Vagina (tissue), 2 donors: ENCODE results near the gene ITGB3BP. TPM values are rescaled to one million over a fixed set of nuclear protein-coding genes. Genes with fewer than 3 reads are reported as not detected.
"Not testable (repeated sequence)": the region's sequence is repeated elsewhere in the genome, so short reads cannot be mapped to it uniquely, and the experiment has no call there.

Experiments
- DNase-seq, 2 donors: peaks; one replicate each; pipeline ENCODE4 v3.0.0-alpha.2; 2017; ENCODE audit errors: extremely low spot score in 2 of 2
- H3K27ac ChIP-seq: fragments of 200-600 bp; sonication (generic); one replicate; pipeline ENCODE4 v1.5.1; 2019
- H3K27me3 ChIP-seq: fragments of 200-600 bp; sonication (generic); one replicate; pipeline ENCODE4 v1.5.1; 2019
- H3K36me3 ChIP-seq, 2 donors: fragments of 200-600 bp; sonication (generic); one replicate each; pipeline ENCODE4 v1.5.1; 2017 to 2019
- H3K4me1 ChIP-seq: fragments of 200-600 bp; sonication (generic); one replicate; pipeline ENCODE4 v1.5.1; 2019
- H3K4me3 ChIP-seq, 2 donors: fragments of 200-600 bp; sonication (generic); 1 replicate in 1 of 2; 2 replicates in 1 of 2; pipeline ENCODE4 v1.5.1; 2016 to 2019
- H3K9me3 ChIP-seq: fragments of 200-600 bp; sonication (generic); one replicate; pipeline ENCODE4 v1.5.1; 2019
- POLR2A ChIP-seq, 2 donors: fragments of 450-650 bp; IDR thresholded peaks; one replicate each; pipeline ENCODE4 v1.6.1; 2017; ENCODE audit warnings: antibody characterized with exemption in 2 of 2, mild to moderate bottlenecking in 2 of 2, moderate library complexity in 2 of 2
- POLR2AphosphoS5 ChIP-seq, 2 donors: sonication (generic); formaldehyde crosslinking; IDR thresholded peaks; one replicate each; pipeline ENCODE4 v1.9.0; 2017; ENCODE audit warnings: antibody characterized with exemption in 2 of 2, mild to moderate bottlenecking in 2 of 2, low read depth in 1 of 2; ENCODE audit not compliant: insufficient read depth in 1 of 2
- intact Hi-C: fragments of 100-400 bp; cut with DNase I; formaldehyde crosslinking; loops from one replicate; pipeline ENCODE4 v1.15.1; 2023
- total RNA-seq: library from RNA; depleted of rRNA; stranded (reverse); fragments of >200 nt; gene quantifications from one replicate; pipeline ENCODE4 v1.2.3, GENCODE V29; 2016
- TF ChIP-seq, protein P1 (sequence below), 3 experiments: fragments of 450-650 bp in 2 of 3; fragments of 200-600 bp in 1 of 3; sonication (generic) in 1 of 3; IDR thresholded peaks; one replicate each; pipeline ENCODE4 v1.5.1; 2017 to 2019; ENCODE audit warnings: antibody characterized with exemption in 3 of 3, mild to moderate bottlenecking in 2 of 3, moderate library complexity in 2 of 3

Gene ITGB3BP, protein sequence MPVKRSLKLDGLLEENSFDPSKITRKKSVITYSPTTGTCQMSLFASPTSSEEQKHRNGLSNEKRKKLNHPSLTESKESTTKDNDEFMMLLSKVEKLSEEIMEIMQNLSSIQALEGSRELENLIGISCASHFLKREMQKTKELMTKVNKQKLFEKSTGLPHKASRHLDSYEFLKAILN
- total RNA-seq: 11.8 TPM

DNA sequence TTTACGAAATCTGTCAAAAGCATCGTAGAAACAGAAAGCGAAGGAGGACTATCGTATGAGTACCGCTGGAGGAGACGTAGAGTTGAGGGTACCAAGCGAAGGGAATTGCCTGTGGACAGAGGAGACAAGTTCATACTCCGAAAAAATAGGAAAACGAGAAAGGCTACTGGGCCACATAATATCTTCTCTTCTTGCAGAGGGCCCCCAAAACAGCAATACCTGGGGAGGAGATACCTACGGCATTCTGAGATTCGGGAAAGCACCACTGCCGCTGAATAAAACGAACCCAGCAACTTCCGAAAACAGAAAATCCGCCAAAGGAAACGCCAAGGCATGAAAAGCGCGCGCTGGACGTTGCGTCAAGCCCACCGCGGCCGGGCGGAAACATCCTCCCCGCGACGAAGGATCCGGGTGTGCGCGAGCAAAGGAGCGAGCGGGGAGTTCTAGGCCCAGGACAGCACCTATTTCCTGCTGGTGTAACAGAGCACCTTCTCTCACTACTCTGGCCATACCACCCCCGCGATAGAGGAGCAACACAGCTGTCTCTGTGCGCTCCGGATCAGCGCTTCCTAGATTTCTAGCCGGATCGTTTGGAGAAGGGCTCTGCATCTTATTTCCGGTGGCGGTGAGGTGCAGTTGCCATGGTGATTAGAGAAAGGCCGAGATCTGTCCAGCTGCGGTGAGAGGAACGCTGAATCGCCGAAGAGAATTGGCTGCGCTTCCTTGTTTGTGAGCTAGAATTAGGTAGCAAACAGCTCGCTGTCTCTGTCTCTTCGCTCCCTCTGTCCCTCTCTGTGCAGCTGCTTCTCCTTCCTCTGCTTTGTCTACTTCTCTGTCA, at the start of gene ITGB3BP, which contains the start of gene EFCAB7:
Gene ITGB3BP (minus strand): TSS at position 335 of the 838 bp plus-strand sequence. CDS start 92 bp downstream, at position 243.
Gene EFCAB7 (plus strand): TSS at position 635 of the 838 bp plus-strand sequence. CDS start 2,048 bp downstream, outside the sequence.
- H3K36me3 ChIP-seq: no peaks in the 10 kb centered on the region
- peak in 1 of 2 donors; percentile 92 for DNase-seq
- H3K4me1 ChIP-seq: peaks cover 18% of the 10 kb centered on the region
- H3K27ac ChIP-seq: peak within 1 kb of the TSS; percentile 97
- H3K9me3 ChIP-seq: no peaks in the 10 kb centered on the region
- no peaks in the 10 kb centered on the region for H3K27me3 ChIP-seq
- intact Hi-C loops: no loop called here
- TF ChIP-seq POLR2AphosphoS5 (IDR thresholded peaks at IDR 0.05; ENCODE audit: insufficient read depth in 1 of 2, low read depth in 1 of 2): peak; percentile 89
- no peak for TF ChIP-seq POLR2A (IDR thresholded peaks at IDR 0.05)
- TF ChIP-seq, protein P1, sequence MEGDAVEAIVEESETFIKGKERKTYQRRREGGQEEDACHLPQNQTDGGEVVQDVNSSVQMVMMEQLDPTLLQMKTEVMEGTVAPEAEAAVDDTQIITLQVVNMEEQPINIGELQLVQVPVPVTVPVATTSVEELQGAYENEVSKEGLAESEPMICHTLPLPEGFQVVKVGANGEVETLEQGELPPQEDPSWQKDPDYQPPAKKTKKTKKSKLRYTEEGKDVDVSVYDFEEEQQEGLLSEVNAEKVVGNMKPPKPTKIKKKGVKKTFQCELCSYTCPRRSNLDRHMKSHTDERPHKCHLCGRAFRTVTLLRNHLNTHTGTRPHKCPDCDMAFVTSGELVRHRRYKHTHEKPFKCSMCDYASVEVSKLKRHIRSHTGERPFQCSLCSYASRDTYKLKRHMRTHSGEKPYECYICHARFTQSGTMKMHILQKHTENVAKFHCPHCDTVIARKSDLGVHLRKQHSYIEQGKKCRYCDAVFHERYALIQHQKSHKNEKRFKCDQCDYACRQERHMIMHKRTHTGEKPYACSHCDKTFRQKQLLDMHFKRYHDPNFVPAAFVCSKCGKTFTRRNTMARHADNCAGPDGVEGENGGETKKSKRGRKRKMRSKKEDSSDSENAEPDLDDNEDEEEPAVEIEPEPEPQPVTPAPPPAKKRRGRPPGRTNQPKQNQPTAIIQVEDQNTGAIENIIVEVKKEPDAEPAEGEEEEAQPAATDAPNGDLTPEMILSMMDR (IDR thresholded peaks at IDR 0.05): peak in 1 of 3 experiments; percentile 4
- peak within 1 kb of the TSS; percentile 80 to 93 for H3K4me3 ChIP-seq

DNA sequence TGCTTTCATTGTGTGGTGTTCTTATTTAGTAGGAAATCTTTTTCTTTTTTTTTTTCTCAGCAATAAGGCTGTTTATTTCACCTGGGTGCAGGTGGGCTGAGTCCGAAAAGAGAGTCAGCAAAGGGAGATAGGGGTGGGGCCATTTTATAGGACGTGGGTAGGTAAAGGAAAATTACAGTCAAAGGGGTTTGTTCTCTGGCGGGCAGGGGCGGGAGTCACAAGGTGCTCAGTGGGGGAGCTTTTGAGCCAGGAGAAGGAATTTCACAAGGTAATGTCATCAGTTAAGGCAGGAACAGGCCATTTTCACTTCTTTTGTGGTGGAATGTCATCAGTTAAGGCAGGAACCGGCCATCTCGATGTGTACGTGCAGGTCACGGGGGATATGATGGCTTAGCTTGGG, 49.7 kb upstream of the ITGB3BP start:
- intact Hi-C loops, H3K4me1 ChIP-seq, DNase-seq, H3K9me3 ChIP-seq, H3K36me3 ChIP-seq, H3K27ac ChIP-seq, H3K4me3 ChIP-seq, H3K27me3 ChIP-seq: not testable (repeated sequence)

DNA sequence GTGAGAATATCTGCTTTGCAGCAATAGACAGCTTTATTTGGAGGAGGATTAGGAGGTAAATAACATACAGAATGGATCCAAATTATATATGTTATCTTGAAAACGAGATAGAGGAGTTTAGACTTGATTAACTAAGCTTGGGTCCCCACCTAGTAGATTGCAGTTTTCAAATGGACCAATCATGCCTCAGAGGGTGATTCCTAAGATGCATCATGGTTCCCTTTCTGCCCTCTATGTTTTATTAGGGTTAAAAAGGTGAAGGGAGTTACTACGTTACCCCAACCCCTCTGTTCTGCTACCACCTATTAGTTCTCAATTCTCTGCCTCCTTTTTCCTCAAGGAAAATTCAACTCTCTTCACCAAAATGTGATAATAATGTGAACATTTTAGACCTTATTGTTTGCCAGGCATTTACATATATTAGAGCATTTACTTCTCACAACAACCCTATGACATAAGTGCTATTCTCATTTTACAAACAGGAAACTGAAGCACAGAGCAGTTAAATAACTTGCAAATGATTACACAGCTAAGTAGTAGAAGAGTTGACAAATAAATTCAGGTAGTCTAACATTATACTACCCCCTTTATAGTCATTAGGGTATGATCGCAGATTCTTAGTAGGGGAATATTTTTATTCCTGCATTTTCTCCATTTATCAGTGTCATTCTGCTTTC, 46.8 kb upstream of the ITGB3BP start:
- Histone ChIP-seq H3K4me3 (no peak overlapping the region), H3K9me3 (no peaks in the 10 kb centered on the region), H3K4me1 (no peaks in the 10 kb centered on the region), H3K27me3 (no peaks in the 10 kb centered on the region), H3K36me3 (no peaks in the 10 kb centered on the region), H3K27ac (no peak overlapping the region)
- TF ChIP-seq POLR2A (IDR thresholded peaks at IDR 0.05): no peak
- TF ChIP-seq, protein P1 (IDR thresholded peaks at IDR 0.05): no peak
- no peak for TF ChIP-seq POLR2AphosphoS5 (IDR thresholded peaks at IDR 0.05; ENCODE audit: insufficient read depth in 1 of 2, low read depth in 1 of 2)
- DNase-seq: no peak
- intact Hi-C loops: no loop called here

DNA sequence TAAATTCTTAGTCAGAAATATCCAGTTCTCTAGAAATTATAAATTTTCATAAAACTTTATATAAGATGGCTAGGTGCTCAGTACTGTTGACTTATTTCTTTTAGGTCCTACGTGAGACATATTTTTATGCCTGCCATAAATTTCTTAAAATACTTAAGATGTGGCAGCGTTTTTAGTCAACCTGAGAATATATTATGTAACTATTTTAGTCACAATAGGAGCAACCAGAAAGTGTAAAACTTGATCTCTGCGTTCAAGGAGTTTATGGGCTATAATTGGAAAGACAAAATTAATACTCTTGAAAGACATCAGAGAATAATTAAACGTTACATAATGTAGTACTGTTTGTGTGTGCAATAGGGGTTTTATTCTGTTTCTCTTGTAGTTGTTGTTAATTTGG, 46.0 kb upstream of the ITGB3BP start:
- no peak overlapping the region for H3K4me3 ChIP-seq
- no peaks in the 10 kb centered on the region for H3K9me3 ChIP-seq
- no peak overlapping the region for H3K27ac ChIP-seq
- H3K36me3 ChIP-seq: no peaks in the 10 kb centered on the region
- no peaks in the 10 kb centered on the region for H3K4me1 ChIP-seq
- no peak for DNase-seq
- TF ChIP-seq POLR2AphosphoS5 (IDR thresholded peaks at IDR 0.05; ENCODE audit: insufficient read depth in 1 of 2, low read depth in 1 of 2) (no peak), POLR2A (IDR thresholded peaks at IDR 0.05) (no peak)
- TF ChIP-seq, protein P1 (IDR thresholded peaks at IDR 0.05): no peak
- no peaks in the 10 kb centered on the region for H3K27me3 ChIP-seq
- intact Hi-C loops: no loop called here

GRCh38 chr1:63563745-63564144, 40.7 kb upstream of the ITGB3BP start:
- Histone ChIP-seq H3K27me3 (no peaks in the 10 kb centered on the region), H3K9me3 (no peaks in the 10 kb centered on the region), H3K4me3 (no peak overlapping the region), H3K27ac (no peak overlapping the region), H3K36me3 (no peaks in the 10 kb centered on the region), H3K4me1 (no peaks in the 10 kb centered on the region)
- TF ChIP-seq POLR2A (IDR thresholded peaks at IDR 0.05): no peak
- no peak for TF ChIP-seq POLR2AphosphoS5 (IDR thresholded peaks at IDR 0.05; ENCODE audit: insufficient read depth in 1 of 2, low read depth in 1 of 2)
- TF ChIP-seq, protein P1 (IDR thresholded peaks at IDR 0.05): no peak
- DNase-seq: no peak
- intact Hi-C loops: no loop called here
